HEK293 (cell line): Measurements from ENCODE around the gene ZNF467.

Source experiments
- EGR2 ChIP-seq: fragments of 450-650 bp; formaldehyde crosslinking; IDR thresholded peaks from 2 replicates; pipeline ENCODE4 v1.5.1; 2016; ENCODE audit warnings: low read depth, missing biosample characterization, missing genetic modification characterization
- GFI1B ChIP-seq: fragments of 450-650 bp; formaldehyde crosslinking; IDR thresholded peaks from 2 replicates; pipeline ENCODE4 v1.5.1; 2016; ENCODE audit warnings: missing biosample characterization, missing genetic modification characterization
- GLIS1 ChIP-seq: fragments of 450-650 bp; formaldehyde crosslinking; IDR thresholded peaks from 2 replicates; pipeline ENCODE4 v1.5.1; 2016; ENCODE audit warnings: missing biosample characterization, missing genetic modification characterization
- INSM2 ChIP-seq: fragments of 450-650 bp; formaldehyde crosslinking; IDR thresholded peaks from 2 replicates; pipeline ENCODE4 v1.5.1; 2016; ENCODE audit warnings: missing biosample characterization, missing genetic modification characterization
- KLF1 ChIP-seq: fragments of 450-650 bp; formaldehyde crosslinking; IDR thresholded peaks from 2 replicates; pipeline ENCODE4 v1.5.1; 2016; ENCODE audit warnings: missing biosample characterization, missing genetic modification characterization
- PRDM1 ChIP-seq: fragments of 450-650 bp; formaldehyde crosslinking; IDR thresholded peaks from 2 replicates; pipeline ENCODE4; 2016; ENCODE audit warnings: missing biosample characterization, missing genetic modification characterization
- PRDM10 ChIP-seq: fragments of 450-650 bp; formaldehyde crosslinking; IDR thresholded peaks from 2 replicates; pipeline ENCODE4 v1.5.1; 2016; ENCODE audit warnings: missing biosample characterization, missing genetic modification characterization
- SP3 ChIP-seq: fragments of 450-650 bp; formaldehyde crosslinking; IDR thresholded peaks from 2 replicates; pipeline ENCODE4 v1.5.1; 2016; ENCODE audit warnings: missing biosample characterization, missing genetic modification characterization
- ZFP69B ChIP-seq: fragments of 450-650 bp; formaldehyde crosslinking; IDR thresholded peaks from 2 replicates; pipeline ENCODE4 v1.5.1; 2016; ENCODE audit warnings: missing biosample characterization, missing genetic modification characterization
- ZNF146 ChIP-seq: fragments of 450-650 bp; formaldehyde crosslinking; IDR thresholded peaks from 2 replicates; pipeline ENCODE4 v1.5.1; 2016; ENCODE audit warnings: missing biosample characterization, missing genetic modification characterization
- ZNF18 ChIP-seq: fragments of 450-650 bp; formaldehyde crosslinking; IDR thresholded peaks from 2 replicates; pipeline ENCODE4 v1.5.1; 2016; ENCODE audit warnings: missing biosample characterization, missing genetic modification characterization
- ZNF19 ChIP-seq: fragments of 450-650 bp; formaldehyde crosslinking; IDR thresholded peaks from 2 replicates; pipeline ENCODE4; 2016; ENCODE audit warnings: missing biosample characterization, missing genetic modification characterization, low read depth
- ZNF223 ChIP-seq: fragments of 450-650 bp; formaldehyde crosslinking; IDR thresholded peaks from 2 replicates; pipeline ENCODE4 v1.5.1; 2016; ENCODE audit warnings: missing biosample characterization, missing genetic modification characterization
- ZNF324 ChIP-seq: fragments of 450-650 bp; formaldehyde crosslinking; IDR thresholded peaks from 2 replicates; pipeline ENCODE4 v1.5.1; 2016; ENCODE audit warnings: missing biosample characterization, missing genetic modification characterization
- ZNF433 ChIP-seq: fragments of 450-650 bp; formaldehyde crosslinking; IDR thresholded peaks from 2 replicates; pipeline ENCODE4 v1.5.1; 2016; ENCODE audit warnings: missing biosample characterization, missing genetic modification characterization, low read depth
- ZNF473 ChIP-seq: fragments of 450-650 bp; formaldehyde crosslinking; IDR thresholded peaks from 2 replicates; pipeline ENCODE4 v1.5.1; 2017; ENCODE audit warnings: missing biosample characterization, missing genetic modification characterization
- ZNF514 ChIP-seq: fragments of 450-650 bp; formaldehyde crosslinking; IDR thresholded peaks from 2 replicates; pipeline ENCODE4 v1.5.1; 2016; ENCODE audit warnings: missing biosample characterization, missing genetic modification characterization
- ZNF521 ChIP-seq: fragments of 450-650 bp; formaldehyde crosslinking; IDR thresholded peaks from 2 replicates; pipeline ENCODE4 v1.5.1; 2017; ENCODE audit warnings: missing biosample characterization, mild to moderate bottlenecking, missing genetic modification characterization
- ZNF645 ChIP-seq: fragments of 450-650 bp; formaldehyde crosslinking; IDR thresholded peaks from 2 replicates; pipeline ENCODE4; 2016; ENCODE audit warnings: missing biosample characterization, missing genetic modification characterization
- ZNF76 ChIP-seq: fragments of 450-650 bp; formaldehyde crosslinking; IDR thresholded peaks from 2 replicates; pipeline ENCODE4; 2016; ENCODE audit warnings: low read depth, missing biosample characterization, missing genetic modification characterization, borderline replicate concordance
- TF ChIP-seq, protein P1 (sequence below): fragments of 450-650 bp; formaldehyde crosslinking; IDR thresholded peaks from 2 replicates; pipeline ENCODE4 v1.5.1; 2016; ENCODE audit warnings: missing biosample characterization, missing genetic modification characterization
- TF ChIP-seq, protein P2 (sequence below): fragments of 450-650 bp; formaldehyde crosslinking; IDR thresholded peaks from 2 replicates; pipeline ENCODE4 v1.5.1; 2016; ENCODE audit warnings: missing biosample characterization, missing genetic modification characterization
- TF ChIP-seq, protein P3 (sequence below): fragments of 450-650 bp; formaldehyde crosslinking; conservative IDR thresholded peaks from 2 replicates; pipeline ENCODE4 v1.5.1; 2016; ENCODE audit warnings: low read depth, missing biosample characterization, missing genetic modification characterization

The ZNF467 gene

DNA sequence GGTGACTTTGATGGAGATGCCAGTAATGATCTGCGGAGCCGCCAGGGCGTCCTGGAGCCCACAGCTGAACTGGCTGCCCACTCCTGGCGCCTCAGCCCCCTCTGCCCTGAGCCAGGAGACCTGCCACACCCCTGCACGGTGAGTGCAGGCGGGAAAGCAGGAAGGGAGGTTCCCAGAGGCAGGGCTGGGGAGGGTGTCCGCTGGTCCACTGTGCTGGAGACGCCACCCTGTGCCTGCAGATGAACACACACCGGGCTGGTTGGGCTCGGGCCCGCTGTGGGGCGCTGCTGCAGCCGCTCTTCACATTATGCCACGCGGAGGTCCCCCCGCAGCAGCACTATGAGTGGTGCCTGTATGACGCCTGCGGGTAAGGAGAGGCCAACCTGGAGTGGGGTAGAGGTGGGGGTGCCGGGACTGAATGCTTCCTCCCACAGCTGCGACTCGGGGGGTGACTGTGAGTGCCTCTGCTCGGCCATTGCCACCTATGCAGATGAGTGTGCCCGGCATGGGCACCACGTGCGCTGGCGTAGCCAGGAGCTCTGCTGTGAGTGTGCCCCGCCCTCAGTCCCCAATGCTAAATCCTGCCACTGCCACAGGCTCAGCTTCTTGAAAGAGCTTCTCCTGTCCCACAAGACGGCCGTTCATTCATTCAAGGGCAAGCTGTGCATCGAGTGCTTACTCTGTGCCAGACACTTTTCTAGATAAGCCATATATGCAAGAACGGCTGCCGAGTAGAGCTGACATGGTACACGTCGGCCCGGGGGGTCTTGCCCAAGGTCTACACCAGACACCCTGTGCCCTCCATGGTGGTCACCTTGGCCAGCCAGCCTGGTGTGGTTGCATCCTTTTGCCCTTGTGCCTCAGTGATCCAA is 14.3 kb upstream of the ZNF467 start (continued):
- TF ChIP-seq, protein P1, sequence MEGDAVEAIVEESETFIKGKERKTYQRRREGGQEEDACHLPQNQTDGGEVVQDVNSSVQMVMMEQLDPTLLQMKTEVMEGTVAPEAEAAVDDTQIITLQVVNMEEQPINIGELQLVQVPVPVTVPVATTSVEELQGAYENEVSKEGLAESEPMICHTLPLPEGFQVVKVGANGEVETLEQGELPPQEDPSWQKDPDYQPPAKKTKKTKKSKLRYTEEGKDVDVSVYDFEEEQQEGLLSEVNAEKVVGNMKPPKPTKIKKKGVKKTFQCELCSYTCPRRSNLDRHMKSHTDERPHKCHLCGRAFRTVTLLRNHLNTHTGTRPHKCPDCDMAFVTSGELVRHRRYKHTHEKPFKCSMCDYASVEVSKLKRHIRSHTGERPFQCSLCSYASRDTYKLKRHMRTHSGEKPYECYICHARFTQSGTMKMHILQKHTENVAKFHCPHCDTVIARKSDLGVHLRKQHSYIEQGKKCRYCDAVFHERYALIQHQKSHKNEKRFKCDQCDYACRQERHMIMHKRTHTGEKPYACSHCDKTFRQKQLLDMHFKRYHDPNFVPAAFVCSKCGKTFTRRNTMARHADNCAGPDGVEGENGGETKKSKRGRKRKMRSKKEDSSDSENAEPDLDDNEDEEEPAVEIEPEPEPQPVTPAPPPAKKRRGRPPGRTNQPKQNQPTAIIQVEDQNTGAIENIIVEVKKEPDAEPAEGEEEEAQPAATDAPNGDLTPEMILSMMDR, result peak; percentile 91
- TF ChIP-seq ZNF324 (tag by site-specific recombination) (no peak), ZNF645 (tag by site-specific recombination) (no peak), ZNF76 (tag by site-specific recombination) (no peak), EGR2 (tag by site-specific recombination) (0 out of 2 replicates have a peak, but pooled peaks have one; percentile 26), ZNF146 (no peak), ZNF433 (tag by site-specific recombination) (no peak), ZNF19 (no peak), KLF1 (peak; percentile 87), ZNF521 (tag by site-specific recombination) (no peak), ZFP69B (tag by site-specific recombination) (no peak), GLIS1 (tag by site-specific recombination) (peak; percentile 73; the same call in 1 of the 2 replicates), ZNF514 (tag by site-specific recombination) (no peak), ZNF473 (tag by site-specific recombination) (no peak), PRDM10 (peak; percentile 80), PRDM1 (tag by site-specific recombination) (no peak), INSM2 (no peak), GFI1B (tag by site-specific recombination) (no peak), ZNF18 (tag by site-specific recombination) (no peak), SP3 (tag by site-specific recombination) (no peak), ZNF223 (tag by site-specific recombination) (no peak)
- TF ChIP-seq, protein P2, sequence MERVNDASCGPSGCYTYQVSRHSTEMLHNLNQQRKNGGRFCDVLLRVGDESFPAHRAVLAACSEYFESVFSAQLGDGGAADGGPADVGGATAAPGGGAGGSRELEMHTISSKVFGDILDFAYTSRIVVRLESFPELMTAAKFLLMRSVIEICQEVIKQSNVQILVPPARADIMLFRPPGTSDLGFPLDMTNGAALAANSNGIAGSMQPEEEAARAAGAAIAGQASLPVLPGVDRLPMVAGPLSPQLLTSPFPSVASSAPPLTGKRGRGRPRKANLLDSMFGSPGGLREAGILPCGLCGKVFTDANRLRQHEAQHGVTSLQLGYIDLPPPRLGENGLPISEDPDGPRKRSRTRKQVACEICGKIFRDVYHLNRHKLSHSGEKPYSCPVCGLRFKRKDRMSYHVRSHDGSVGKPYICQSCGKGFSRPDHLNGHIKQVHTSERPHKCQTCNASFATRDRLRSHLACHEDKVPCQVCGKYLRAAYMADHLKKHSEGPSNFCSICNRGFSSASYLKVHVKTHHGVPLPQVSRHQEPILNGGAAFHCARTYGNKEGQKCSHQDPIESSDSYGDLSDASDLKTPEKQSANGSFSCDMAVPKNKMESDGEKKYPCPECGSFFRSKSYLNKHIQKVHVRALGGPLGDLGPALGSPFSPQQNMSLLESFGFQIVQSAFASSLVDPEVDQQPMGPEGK (tag by site-specific recombination), result peak; percentile 40; the same call in 1 of the 2 replicates
- TF ChIP-seq, protein P3, sequence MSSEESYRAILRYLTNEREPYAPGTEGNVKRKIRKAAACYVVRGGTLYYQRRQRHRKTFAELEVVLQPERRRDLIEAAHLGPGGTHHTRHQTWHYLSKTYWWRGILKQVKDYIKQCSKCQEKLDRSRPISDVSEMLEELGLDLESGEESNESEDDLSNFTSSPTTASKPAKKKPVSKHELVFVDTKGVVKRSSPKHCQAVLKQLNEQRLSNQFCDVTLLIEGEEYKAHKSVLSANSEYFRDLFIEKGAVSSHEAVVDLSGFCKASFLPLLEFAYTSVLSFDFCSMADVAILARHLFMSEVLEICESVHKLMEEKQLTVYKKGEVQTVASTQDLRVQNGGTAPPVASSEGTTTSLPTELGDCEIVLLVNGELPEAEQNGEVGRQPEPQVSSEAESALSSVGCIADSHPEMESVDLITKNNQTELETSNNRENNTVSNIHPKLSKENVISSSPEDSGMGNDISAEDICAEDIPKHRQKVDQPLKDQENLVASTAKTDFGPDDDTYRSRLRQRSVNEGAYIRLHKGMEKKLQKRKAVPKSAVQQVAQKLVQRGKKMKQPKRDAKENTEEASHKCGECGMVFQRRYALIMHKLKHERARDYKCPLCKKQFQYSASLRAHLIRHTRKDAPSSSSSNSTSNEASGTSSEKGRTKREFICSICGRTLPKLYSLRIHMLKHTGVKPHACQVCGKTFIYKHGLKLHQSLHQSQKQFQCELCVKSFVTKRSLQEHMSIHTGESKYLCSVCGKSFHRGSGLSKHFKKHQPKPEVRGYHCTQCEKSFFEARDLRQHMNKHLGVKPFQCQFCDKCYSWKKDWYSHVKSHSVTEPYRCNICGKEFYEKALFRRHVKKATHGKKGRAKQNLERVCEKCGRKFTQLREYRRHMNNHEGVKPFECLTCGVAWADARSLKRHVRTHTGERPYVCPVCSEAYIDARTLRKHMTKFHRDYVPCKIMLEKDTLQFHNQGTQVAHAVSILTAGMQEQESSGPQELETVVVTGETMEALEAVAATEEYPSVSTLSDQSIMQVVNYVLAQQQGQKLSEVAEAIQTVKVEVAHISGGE, result no peak
